ENCODE data around the gene EGLN1. TPM values are rescaled to one million over a fixed set of nuclear protein-coding genes. Genes with fewer than 3 reads are reported as not detected.

Gene EGLN1
- total and polyA plus RNA-seq, 2 of the 8 experiments (the other 6 are each of a cell fraction or from before 2014, with no cell fraction given), result 4.0 to 6.4 TPM

- no peak overlapping the region for H2AK5ac ChIP-seq (ENCODE audit: low read depth, low read length)
- DNase-seq (ENCODE audit: low read depth in 1 of 2, low spot score in 2 of 2), result no peak
- H3K9me3 ChIP-seq (ENCODE audit: insufficient read depth in 2 of 2, low read depth in 1 of 2, low read length in 1 of 2), result no peaks in the 10 kb centered on the region
- H4K8ac ChIP-seq (ENCODE audit: extremely low read depth, insufficient read depth, low read length), result no peak overlapping the region
- H3K36me3 ChIP-seq (ENCODE audit: control insufficient read depth in 2 of 4, insufficient read depth in 4 of 4, low read length in 3 of 4), result no peaks in the 10 kb centered on the region
- H3K23ac ChIP-seq (ENCODE audit: insufficient read length), result no peak overlapping the region
- H2AFZ ChIP-seq (ENCODE audit: low read length), result no peak overlapping the region
- TF ChIP-seq CREB1 (IDR thresholded peaks at IDR 0.05) (no peak), BACH1 (IDR thresholded peaks at IDR 0.05; ENCODE audit: low read length) (no peak)
- H2BK15ac ChIP-seq (ENCODE audit: low read length), result no peak overlapping the region
- no peak overlapping the region for H3K4me3 ChIP-seq (ENCODE audit: extremely low read depth in 1 of 4, insufficient read depth in 2 of 4, low read depth in 3 of 4, low read length in 4 of 4)
- ChIA-PET CTCF (ENCODE audit: partially characterized antibody) (interaction anchor here (3.2 kb wide), 1 partner anchor 171 kb away, joined by 7 read pairs; no protein-coding TSS in a partner anchor), POLR2A (ENCODE audit: partially characterized antibody) (no interaction called here)
- peaks cover 5 to 17% of the 10 kb centered on the region in 2 experiments for H4K20me1 ChIP-seq (replicated peaks in 1 of 2; ENCODE audit: control insufficient read depth in 1 of 2, insufficient read depth in 2 of 2, low read length in 2 of 2)
- H3K23me2 ChIP-seq (ENCODE audit: low read depth, low read length), result peaks cover 10% of the 10 kb centered on the region
- no peaks in the 10 kb centered on the region; the same call in 1 of the 2 replicates for H3K79me1 ChIP-seq (ENCODE audit: low read depth, low read length)
- H3K14ac ChIP-seq (ENCODE audit: insufficient read length), result no peak overlapping the region
- H3K27me3 ChIP-seq (replicated peaks in 1 of 4; ENCODE audit: control insufficient read depth in 3 of 4, extremely low read depth in 1 of 4, insufficient read depth in 3 of 4, low read length in 3 of 4), result peaks cover 11 to 37% (median 28%) of the 10 kb centered on the region in 4 experiments
- H3K18ac ChIP-seq (ENCODE audit: extremely low read depth, low read length), result no peak overlapping the region
- FAIRE-seq, result no peak
- H3K4me2 ChIP-seq (ENCODE audit: insufficient read depth in 1 of 2, low read depth in 2 of 2, low read length in 2 of 2), result no peak overlapping the region
- peaks cover 0 to 12% (median 0%) of the 10 kb centered on the region in 4 experiments; a peak in 4 of 7 replicates for H3K4me1 ChIP-seq (replicated peaks in 1 of 4; ENCODE audit: control insufficient read depth in 3 of 4, insufficient read depth in 4 of 4, low read length in 3 of 4)
- no peak overlapping the region for H2BK20ac ChIP-seq (ENCODE audit: low read length)
- no peak overlapping the region for H3K27ac ChIP-seq (ENCODE audit: low read depth, low read length)
- H3K9ac ChIP-seq (replicated peaks in 1 of 4; ENCODE audit: extremely low read depth in 1 of 4, low read depth in 3 of 4, low read length in 3 of 4), result no peak overlapping the region
- no peak overlapping the region for H4K5ac ChIP-seq (ENCODE audit: insufficient read length, low read depth, low read length)
- WGBS, 2 experiments (ENCODE audit: extremely low coverage in 1 of 2, insufficient coverage in 1 of 2, insufficient read length in 1 of 2, insufficient replicate concordance in 2 of 2, low coverage in 1 of 2, low lambda C conversion rate in 2 of 2, missing lambda C conversion rate in 1 of 2), result 90% methylated on average over 4 of the region's 4 CpGs; no CpG with 5 or more reads in 1 of the 2 experiments
- H2BK120ac ChIP-seq (replicated peaks; ENCODE audit: low read depth, low read length), result no peak overlapping the region
- H3K56ac ChIP-seq (replicated peaks; ENCODE audit: insufficient read length, low read depth, low read length), result no peak overlapping the region
- no peak overlapping the region for H2BK12ac ChIP-seq (ENCODE audit: low read depth, low read length)
- peaks cover 0 to 13% of the 10 kb centered on the region in 2 experiments; a peak in 2 of 4 replicates for H3K79me2 ChIP-seq (ENCODE audit: control insufficient read depth in 1 of 2, insufficient read depth in 2 of 2, low read length in 2 of 2)
- no peak overlapping the region for H2BK5ac ChIP-seq (ENCODE audit: low read depth, low read length)
- no peak overlapping the region for H4K91ac ChIP-seq (replicated peaks; ENCODE audit: insufficient read length, low read length)
- H3K4ac ChIP-seq (replicated peaks; ENCODE audit: insufficient read length, low read depth, low read length), result no peak overlapping the region
These were observed 3.4 kb downstream of the EGLN1 start for GRCh38 chr1:231418741-231419107.

Measured in H1 (cell line).